NT2/D1 (cell line): ENCODE measurements around the gene PRSS36.
"Not testable (repeated sequence)": the region's sequence is repeated elsewhere in the genome, so short reads cannot be mapped to it uniquely, and the experiment has no call there.

Experiments
- SUZ12 ChIP-seq: IDR thresholded peaks from 2 replicates; pipeline ENCODE4 v1.6.1; 2011; ENCODE audit not compliant: insufficient read length, insufficient read depth; ENCODE audit errors: extremely low read depth
- YY1 ChIP-seq: IDR thresholded peaks from 2 replicates; pipeline ENCODE4 v1.6.1; 2011; ENCODE audit not compliant: insufficient read length, insufficient read depth
- ZNF274 ChIP-seq: IDR thresholded peaks from 2 replicates; pipeline ENCODE4 v1.6.1; 2011; ENCODE audit warnings: mild to moderate bottlenecking, low read depth, low read length

GRCh38 chr16:31144418-31144817, 5.4 kb downstream of the PRSS36 start:
- not testable (repeated sequence) for TF ChIP-seq SUZ12, ZNF274, YY1
